ENCODE data around the gene ARHGAP8.

DNA sequence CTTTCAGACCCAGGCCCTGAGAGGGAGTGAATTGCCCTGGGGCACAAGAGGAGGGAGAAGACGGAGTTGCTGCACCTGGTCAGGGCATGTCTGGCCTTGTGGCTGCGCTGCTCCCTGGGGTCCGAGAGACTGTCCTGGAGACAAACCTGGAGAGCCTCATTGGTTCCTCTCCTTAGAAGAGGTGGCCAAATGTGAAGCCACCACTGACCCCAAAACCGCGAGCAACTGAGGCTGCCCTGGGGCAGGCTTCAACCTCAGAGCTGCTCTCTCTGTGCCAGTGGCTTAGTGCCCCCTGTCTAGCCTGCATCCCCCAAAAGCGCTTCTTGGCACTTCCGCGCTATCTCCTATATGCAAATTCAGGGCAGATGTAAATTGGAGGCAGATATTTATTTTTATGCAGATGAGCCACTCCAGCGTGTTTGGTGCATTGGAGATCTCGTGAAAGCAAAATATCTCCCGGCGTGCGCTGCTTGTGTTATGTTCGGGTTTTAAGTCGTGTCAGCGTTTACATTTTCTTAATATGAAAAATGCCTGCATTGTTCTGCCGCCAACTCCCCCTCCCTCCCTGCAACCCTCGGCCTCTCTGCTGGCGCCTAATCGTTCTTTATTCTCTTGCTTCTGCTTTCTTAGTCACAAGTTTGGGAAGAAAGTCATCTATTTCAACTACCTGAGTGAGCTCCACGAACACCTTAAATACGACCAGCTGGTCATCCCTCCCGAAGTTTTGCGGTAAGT is 69.5 kb downstream of the ARHGAP8 start:
- TF ChIP-seq, protein P1, sequence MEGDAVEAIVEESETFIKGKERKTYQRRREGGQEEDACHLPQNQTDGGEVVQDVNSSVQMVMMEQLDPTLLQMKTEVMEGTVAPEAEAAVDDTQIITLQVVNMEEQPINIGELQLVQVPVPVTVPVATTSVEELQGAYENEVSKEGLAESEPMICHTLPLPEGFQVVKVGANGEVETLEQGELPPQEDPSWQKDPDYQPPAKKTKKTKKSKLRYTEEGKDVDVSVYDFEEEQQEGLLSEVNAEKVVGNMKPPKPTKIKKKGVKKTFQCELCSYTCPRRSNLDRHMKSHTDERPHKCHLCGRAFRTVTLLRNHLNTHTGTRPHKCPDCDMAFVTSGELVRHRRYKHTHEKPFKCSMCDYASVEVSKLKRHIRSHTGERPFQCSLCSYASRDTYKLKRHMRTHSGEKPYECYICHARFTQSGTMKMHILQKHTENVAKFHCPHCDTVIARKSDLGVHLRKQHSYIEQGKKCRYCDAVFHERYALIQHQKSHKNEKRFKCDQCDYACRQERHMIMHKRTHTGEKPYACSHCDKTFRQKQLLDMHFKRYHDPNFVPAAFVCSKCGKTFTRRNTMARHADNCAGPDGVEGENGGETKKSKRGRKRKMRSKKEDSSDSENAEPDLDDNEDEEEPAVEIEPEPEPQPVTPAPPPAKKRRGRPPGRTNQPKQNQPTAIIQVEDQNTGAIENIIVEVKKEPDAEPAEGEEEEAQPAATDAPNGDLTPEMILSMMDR (IDR thresholded peaks at IDR 0.05; ENCODE audit: poor library complexity, severe bottlenecking) = no peak
- TF ChIP-seq EP300 (conservative IDR thresholded peaks at IDR 0.05; ENCODE audit: poor library complexity, severe bottlenecking) = no peak
- no peak for TF ChIP-seq REST (IDR thresholded peaks at IDR 0.05; ENCODE audit: borderline replicate concordance)
- no peak for TF ChIP-seq EZH2 (IDR thresholded peaks at IDR 0.05; ENCODE audit: borderline replicate concordance, insufficient read depth, low read length, poor library complexity, severe bottlenecking)
- no peak for TF ChIP-seq TAF1 (IDR thresholded peaks at IDR 0.05; ENCODE audit: low read depth)
- no peak for TF ChIP-seq POLR2AphosphoS5 (IDR thresholded peaks at IDR 0.05)

Data from neural cell (in vitro differentiated cells).